Osteocyte (in vitro differentiated cells): ENCODE results near the gene KLHL36. TPM values are rescaled to one million over a fixed set of nuclear protein-coding genes. Genes with fewer than 3 reads are reported as not detected.

Experiments used
- DNase-seq: peaks from one replicate; pipeline ENCODE4 v3.0.0; 2021; ENCODE audit warnings: mixed read lengths; ENCODE audit not compliant: unreplicated experiment; ENCODE audit errors: extremely low spot score
- H3K27ac Mint-ChIP-seq: one replicate; pipeline ENCODE4 v1.8.0; 2021; ENCODE audit warnings: mild to moderate bottlenecking, mixed read lengths; ENCODE audit not compliant: unreplicated experiment
- H3K27me3 Mint-ChIP-seq: one replicate; pipeline ENCODE4 v1.8.0; 2021; ENCODE audit warnings: mixed read lengths; ENCODE audit not compliant: unreplicated experiment
- H3K36me3 Mint-ChIP-seq: one replicate; pipeline ENCODE4 v1.8.0; 2021; ENCODE audit warnings: mixed read lengths; ENCODE audit not compliant: unreplicated experiment
- H3K4me1 Mint-ChIP-seq: one replicate; pipeline ENCODE4 v1.8.0; 2021; ENCODE audit warnings: mixed read lengths; ENCODE audit not compliant: unreplicated experiment
- H3K4me3 Mint-ChIP-seq: one replicate; pipeline ENCODE4 v1.8.0; 2021; ENCODE audit warnings: mild to moderate bottlenecking, moderate library complexity, mixed read lengths; ENCODE audit not compliant: unreplicated experiment
- H3K9me3 Mint-ChIP-seq: one replicate; pipeline ENCODE4 v1.8.0; 2021; ENCODE audit warnings: mixed read lengths; ENCODE audit not compliant: unreplicated experiment
- CTCF ChIP-seq: fragments of 200-600 bp; sonication (generic); IDR thresholded peaks from 2 replicates; pipeline ENCODE4 v1.5.0; 2021; ENCODE audit warnings: antibody characterized with exemption, mild to moderate bottlenecking, moderate library complexity
- total RNA-seq: library from RNA; stranded (reverse); gene quantifications from 2 replicates; pipeline ENCODE4 v1.2.1, GENCODE V29; 2021

Gene KLHL36
- total RNA-seq, 1 donor from 2014 or later: 49.0 TPM

DNA sequence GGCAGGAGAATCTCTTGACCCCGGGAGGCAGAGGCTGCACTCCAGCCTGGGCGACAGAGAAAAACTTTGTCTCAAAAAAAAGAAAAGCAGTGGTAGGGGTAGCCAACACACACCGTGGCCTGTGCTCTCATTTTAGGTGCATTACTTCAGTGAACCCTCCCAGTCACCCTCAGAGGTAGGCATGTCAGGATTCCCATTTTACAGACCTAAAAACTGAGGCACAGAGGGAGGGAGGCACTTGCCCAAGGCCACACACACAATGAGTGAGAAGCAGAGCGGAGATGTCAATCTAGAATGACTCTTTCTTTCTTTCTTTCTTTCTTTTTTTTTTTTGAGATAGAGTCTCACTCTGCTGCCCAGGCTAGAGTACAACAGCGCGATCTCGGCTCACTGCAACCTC, 35.6 kb upstream of the KLHL36 start:
- H3K9me3 Mint-ChIP-seq: no peaks in the 10 kb centered on the region
- TF ChIP-seq CTCF: no peak
- DNase-seq: no peak
- H3K36me3 Mint-ChIP-seq: peaks cover 4% of the 10 kb centered on the region
- H3K4me1 Mint-ChIP-seq: peaks cover 49% of the 10 kb centered on the region
- H3K27me3 Mint-ChIP-seq: no peaks in the 10 kb centered on the region
- H3K4me3 Mint-ChIP-seq: no peak overlapping the region
- no peak overlapping the region for H3K27ac Mint-ChIP-seq

- H3K27ac Mint-ChIP-seq: peak overlapping the region; percentile 73
- no peak overlapping the region for H3K4me3 Mint-ChIP-seq
- peaks cover 49% of the 10 kb centered on the region for H3K4me1 Mint-ChIP-seq
- peaks cover 4% of the 10 kb centered on the region for H3K36me3 Mint-ChIP-seq
- H3K27me3 Mint-ChIP-seq: no peaks in the 10 kb centered on the region
- no peak for DNase-seq
- no peak for TF ChIP-seq CTCF
- H3K9me3 Mint-ChIP-seq: no peaks in the 10 kb centered on the region
These were observed 34.8 kb upstream of the KLHL36 start for GRCh38 chr16:84613408-84614072.

DNA sequence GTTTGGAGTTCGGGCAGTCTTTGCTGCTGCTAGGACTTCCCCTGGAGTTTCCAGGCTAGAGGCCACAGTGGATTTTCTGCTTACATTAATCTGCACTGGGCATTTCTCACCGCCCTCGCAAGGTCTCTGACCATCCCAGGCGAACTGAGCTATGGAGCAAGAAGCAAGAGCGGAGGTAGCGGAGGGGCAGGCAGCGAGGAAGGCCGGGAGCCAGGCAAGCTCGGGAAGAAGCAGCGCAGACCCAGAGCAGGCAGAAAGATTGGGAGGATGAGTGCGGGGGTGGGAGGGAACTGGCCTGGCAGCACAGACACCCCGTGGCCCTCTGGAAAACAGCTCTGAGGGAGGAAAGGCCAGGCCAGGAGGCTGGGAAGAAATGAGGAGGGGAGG, 34.2 kb upstream of the KLHL36 start:
- H3K4me1 Mint-ChIP-seq: peaks cover 54% of the 10 kb centered on the region
- peaks cover 4% of the 10 kb centered on the region for H3K36me3 Mint-ChIP-seq
- no peak for TF ChIP-seq CTCF
- H3K27me3 Mint-ChIP-seq: no peaks in the 10 kb centered on the region
- no peak for DNase-seq
- H3K4me3 Mint-ChIP-seq: no peak overlapping the region
- peak overlapping the region; percentile 73 for H3K27ac Mint-ChIP-seq
- no peaks in the 10 kb centered on the region for H3K9me3 Mint-ChIP-seq

GRCh38 chr16:84614623-84614967, 33.7 kb upstream of the KLHL36 start:
- no peak for TF ChIP-seq CTCF
- Mint-ChIP-seq H3K4me1 (peaks cover 57% of the 10 kb centered on the region), H3K36me3 (peaks cover 4% of the 10 kb centered on the region), H3K4me3 (no peak overlapping the region), H3K9me3 (no peaks in the 10 kb centered on the region), H3K27ac (no peak overlapping the region), H3K27me3 (no peaks in the 10 kb centered on the region)
- no peak for DNase-seq

DNA sequence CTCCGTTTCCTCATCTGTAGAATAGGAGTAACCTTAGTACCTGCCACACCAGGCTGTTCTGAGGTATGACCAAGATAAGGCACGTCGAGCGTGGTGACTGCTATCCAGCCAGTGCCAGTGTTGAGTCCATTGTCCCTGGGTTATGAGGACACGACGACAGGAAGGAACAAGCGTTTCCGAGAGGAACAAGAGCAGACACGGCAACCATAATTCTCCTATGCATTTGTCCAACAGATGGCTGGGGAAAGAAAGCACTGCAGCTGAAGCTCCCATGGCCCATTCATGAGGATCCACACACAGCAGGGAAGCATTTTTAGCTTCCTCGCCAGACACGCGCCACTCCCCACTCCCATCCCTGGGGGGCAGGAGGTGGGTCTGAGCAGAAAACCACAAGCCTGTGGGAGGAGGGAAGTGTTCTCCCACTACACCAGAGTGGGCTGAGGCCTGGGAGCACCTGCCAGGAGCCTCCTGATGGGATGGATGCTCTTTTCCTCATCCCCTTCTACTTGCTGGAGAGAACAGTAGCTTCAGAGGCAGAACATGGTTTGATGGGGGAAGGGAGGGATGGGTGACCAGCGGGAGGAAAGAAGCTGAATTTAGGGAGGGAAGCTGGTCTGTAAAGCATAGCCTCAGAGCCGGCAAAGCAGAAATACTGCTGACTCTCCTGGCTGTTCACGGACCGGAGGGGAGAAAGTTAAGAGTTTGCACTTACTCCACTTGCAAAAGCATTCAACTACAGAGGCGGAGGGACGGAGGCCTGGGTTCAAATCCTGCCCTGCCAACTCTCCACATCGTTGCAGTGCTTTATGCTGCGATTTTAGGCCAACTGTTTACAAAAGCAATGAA, 33.1 kb upstream of the KLHL36 start:
- Mint-ChIP-seq H3K4me1 (peaks cover 57% of the 10 kb centered on the region), H3K27ac (peak overlapping the region; percentile 1), H3K4me3 (peak overlapping the region; percentile 66), H3K9me3 (no peaks in the 10 kb centered on the region), H3K36me3 (peaks cover 4% of the 10 kb centered on the region), H3K27me3 (no peaks in the 10 kb centered on the region)
- DNase-seq: no peak
- no peak for TF ChIP-seq CTCF
